ENCODE data around the gene TMED6. TPM values are rescaled to one million over a fixed set of nuclear protein-coding genes. Genes with fewer than 3 reads are reported as not detected.

The TMED6 gene
- total and polyA plus RNA-seq, 2 donors (not counting 3 experiments of a cell fraction or from before 2014, with no cell fraction given), result 1.2 TPM; not detected in 1

- BruUV-seq (replicated peaks), result no TSS peak
- Histone ChIP-seq H3K9me1 (replicated peaks; ENCODE audit: control insufficient read depth, extremely low read depth, insufficient read depth, low read length) (no peaks in the 10 kb centered on the region), H3K9ac (replicated peaks; ENCODE audit: extremely low read depth, insufficient read depth, low read length) (no peak overlapping the region), H3K4me3 (replicated peaks in 1 of 3; ENCODE audit: insufficient read depth in 1 of 3, low read depth in 1 of 3, low read length in 3 of 3) (no peak overlapping the region), H3K9me3 (replicated peaks; ENCODE audit: control insufficient read depth, insufficient read depth, low read length) (no peaks in the 10 kb centered on the region), H2AFZ (ENCODE audit: low read depth, low read length) (no peak overlapping the region), H3K79me2 (ENCODE audit: control insufficient read depth, insufficient read depth, low read length) (peaks cover 29% of the 10 kb centered on the region), H3K4me1 (ENCODE audit: control insufficient read depth, extremely low read depth, insufficient read depth, low read length) (no peaks in the 10 kb centered on the region), H4K20me1 (replicated peaks; ENCODE audit: control insufficient read depth, extremely low read depth, insufficient read depth, low read length) (no peaks in the 10 kb centered on the region), H3K36me3 (ENCODE audit: control insufficient read depth in 2 of 2, extremely low read depth in 1 of 2, insufficient read depth in 2 of 2, low read length in 2 of 2) (peaks cover 20 to 48% of the 10 kb centered on the region in 2 experiments), H3K27me3 (ENCODE audit: control insufficient read depth in 2 of 2, insufficient read depth in 2 of 2, low read length in 2 of 2) (no peaks in the 10 kb centered on the region), H3K4me2 (ENCODE audit: insufficient read depth, low read length) (no peak overlapping the region), H3K27ac (ENCODE audit: insufficient read depth, low read depth, low read length) (no peak overlapping the region)
- intact Hi-C loops (cut with micrococcal nuclease), result no loop called here
- no peak for DNase-seq (ENCODE audit: low read depth, low spot score)
- CTCF ChIA-PET, result no interaction called here
- FAIRE-seq, result no peak
- POLR2A ChIA-PET, result no interaction called here
- dilution Hi-C loops (cut with MboI; ENCODE audit: extremely low pct_ligation_motif_present, low sequenced_read_pairs), result no loop called here
- TF ChIP-seq POLR2A (IDR thresholded peaks at IDR 0.05; ENCODE audit: low read depth, low read length) (no peak), JUN (IDR thresholded peaks at IDR 0.05; ENCODE audit: borderline replicate concordance, insufficient read depth, insufficient read length, low read depth) (no peak)
Measured at GRCh38 chr16:69322343-69322742, 29.2 kb downstream of the TMED6 start.

GRCh38 chr16:69321080-69321479, 30.5 kb downstream of the TMED6 start:
- no peaks in the 10 kb centered on the region for H3K4me1 ChIP-seq (ENCODE audit: control insufficient read depth, extremely low read depth, insufficient read depth, low read length)
- intact Hi-C loops (cut with micrococcal nuclease), result no loop called here
- H3K9me1 ChIP-seq (replicated peaks; ENCODE audit: control insufficient read depth, extremely low read depth, insufficient read depth, low read length), result no peaks in the 10 kb centered on the region
- POLR2A ChIA-PET, result no interaction called here
- no peaks in the 10 kb centered on the region for H3K27me3 ChIP-seq (ENCODE audit: control insufficient read depth in 2 of 2, insufficient read depth in 2 of 2, low read length in 2 of 2)
- H3K4me3 ChIP-seq (replicated peaks in 1 of 3; ENCODE audit: insufficient read depth in 1 of 3, low read depth in 1 of 3, low read length in 3 of 3), result no peak overlapping the region
- no peak overlapping the region for H3K27ac ChIP-seq (ENCODE audit: insufficient read depth, low read depth, low read length)
- DNase-seq (ENCODE audit: low read depth, low spot score), result no peak
- H3K9ac ChIP-seq (replicated peaks; ENCODE audit: extremely low read depth, insufficient read depth, low read length), result no peak overlapping the region
- BruUV-seq (replicated peaks), result no TSS peak
- no peak for FAIRE-seq
- H3K4me2 ChIP-seq (ENCODE audit: insufficient read depth, low read length), result no peak overlapping the region
- H4K20me1 ChIP-seq (replicated peaks; ENCODE audit: control insufficient read depth, extremely low read depth, insufficient read depth, low read length), result no peaks in the 10 kb centered on the region
- H3K36me3 ChIP-seq (ENCODE audit: control insufficient read depth in 2 of 2, extremely low read depth in 1 of 2, insufficient read depth in 2 of 2, low read length in 2 of 2), result peaks cover 24 to 59% of the 10 kb centered on the region in 2 experiments
- peaks cover 21% of the 10 kb centered on the region for H3K79me2 ChIP-seq (ENCODE audit: control insufficient read depth, insufficient read depth, low read length)
- H3K9me3 ChIP-seq (replicated peaks; ENCODE audit: control insufficient read depth, insufficient read depth, low read length), result no peaks in the 10 kb centered on the region
- no peak overlapping the region for H2AFZ ChIP-seq (ENCODE audit: low read depth, low read length)
- TF ChIP-seq GATA2 (IDR thresholded peaks at IDR 0.05; ENCODE audit: insufficient read depth, insufficient read length, low read depth, low read length), result no peak
- TF ChIP-seq EZH2 (IDR thresholded peaks at IDR 0.05; ENCODE audit: borderline replicate concordance, low read depth, low read length, severe bottlenecking), result no peak
- no peak for TF ChIP-seq POLR2AphosphoS5 (IDR thresholded peaks at IDR 0.05; ENCODE audit: insufficient read depth, low read depth, low read length)
- TF ChIP-seq POLR2A (IDR thresholded peaks at IDR 0.05; ENCODE audit: low read depth, low read length), result no peak
- no peak for TF ChIP-seq MAX (IDR thresholded peaks at IDR 0.05; ENCODE audit: insufficient read depth, insufficient read length)
- TF ChIP-seq JUN (IDR thresholded peaks at IDR 0.05; ENCODE audit: borderline replicate concordance, insufficient read depth, insufficient read length, low read depth), result no peak
- no peak for TF ChIP-seq FOS (IDR thresholded peaks at IDR 0.05; ENCODE audit: borderline replicate concordance, insufficient read depth, low read length)
- no peak for TF ChIP-seq CTCF (IDR thresholded peaks at IDR 0.05; ENCODE audit: extremely low read depth in 1 of 2, insufficient read depth in 1 of 2, low read depth in 1 of 2, low read length in 2 of 2)
- TF ChIP-seq MYC (IDR thresholded peaks at IDR 0.05; ENCODE audit: low read depth, low read length), result no peak
- dilution Hi-C loops (cut with MboI; ENCODE audit: extremely low pct_ligation_motif_present, low sequenced_read_pairs), result no loop called here
- CTCF ChIA-PET, result no interaction called here

Data from endothelial cell of umbilical vein (primary cell).